ENCODE measurements around the gene KHK.

Gene KHK

GRCh38 chr2:27081984-27082772 is 4.4 kb upstream of the KHK start:
- no peak for DNase-seq (ENCODE audit: low read depth in 2 of 2)

GRCh38 chr2:27082773-27083409 is 3.7 kb upstream of the KHK start:
- no peak for DNase-seq (ENCODE audit: low read depth in 2 of 2)

- no peak for DNase-seq (ENCODE audit: low read depth in 2 of 2)
Measured at GRCh38 chr2:27083410-27084296, 2.9 kb upstream of the KHK start.

- no peak for DNase-seq (ENCODE audit: low read depth in 2 of 2)
Measured at GRCh38 chr2:27084297-27085061, 2.1 kb upstream of the KHK start.

- no peak for DNase-seq (ENCODE audit: low read depth in 2 of 2)
Measured at GRCh38 chr2:27085062-27085672, 1.4 kb upstream of the KHK start.

GRCh38 chr2:27085673-27086089 is 891 bp upstream of the KHK start:
- no peak for DNase-seq (ENCODE audit: low read depth in 2 of 2)

GRCh38 chr2:27086090-27086723 is 365 bp upstream of the KHK start:
- peak; percentile 94 to 97 for DNase-seq (ENCODE audit: low read depth in 2 of 2)

- no peak for DNase-seq (ENCODE audit: low read depth in 2 of 2)
Measured at GRCh38 chr2:27087823-27088410, 1.3 kb downstream of the KHK start.

- no peak for DNase-seq (ENCODE audit: low read depth in 2 of 2)
Measured at GRCh38 chr2:27088634-27089033, 2.1 kb downstream of the KHK start.

- no peak for DNase-seq (ENCODE audit: low read depth in 2 of 2)
Measured at GRCh38 chr2:27089111-27089954, 2.8 kb downstream of the KHK start.

GRCh38 chr2:27091746-27092695 is 5.4 kb downstream of the KHK start:
- DNase-seq (ENCODE audit: low read depth in 2 of 2) = no peak

- no peak for DNase-seq (ENCODE audit: low read depth in 2 of 2)
Measured at GRCh38 chr2:27092696-27093429, 6.3 kb downstream of the KHK start.

- no peak for DNase-seq (ENCODE audit: low read depth in 2 of 2)
Measured at GRCh38 chr2:27093430-27094352, 7.1 kb downstream of the KHK start.

GRCh38 chr2:27094353-27094984 is 7.9 kb downstream of the KHK start:
- no peak for DNase-seq (ENCODE audit: low read depth in 2 of 2)

GRCh38 chr2:27095427-27095744 is 8.8 kb downstream of the KHK start:
- no peak for DNase-seq (ENCODE audit: low read depth in 2 of 2)
